GM18517 (cell line): ENCODE measurements around the gene SLF2.

Experiments
- ATAC-seq: cut with Tn5 transposase; IDR thresholded peaks from one replicate; pipeline ENCODE4 v1.9.1; 2021; ENCODE audit warnings: mild to moderate bottlenecking, moderate library complexity; ENCODE audit not compliant: unreplicated experiment

SLF2 gene

GRCh38 chr10:100977436-100977835, 64.7 kb downstream of the SLF2 start:
- ATAC-seq: no peak

DNA sequence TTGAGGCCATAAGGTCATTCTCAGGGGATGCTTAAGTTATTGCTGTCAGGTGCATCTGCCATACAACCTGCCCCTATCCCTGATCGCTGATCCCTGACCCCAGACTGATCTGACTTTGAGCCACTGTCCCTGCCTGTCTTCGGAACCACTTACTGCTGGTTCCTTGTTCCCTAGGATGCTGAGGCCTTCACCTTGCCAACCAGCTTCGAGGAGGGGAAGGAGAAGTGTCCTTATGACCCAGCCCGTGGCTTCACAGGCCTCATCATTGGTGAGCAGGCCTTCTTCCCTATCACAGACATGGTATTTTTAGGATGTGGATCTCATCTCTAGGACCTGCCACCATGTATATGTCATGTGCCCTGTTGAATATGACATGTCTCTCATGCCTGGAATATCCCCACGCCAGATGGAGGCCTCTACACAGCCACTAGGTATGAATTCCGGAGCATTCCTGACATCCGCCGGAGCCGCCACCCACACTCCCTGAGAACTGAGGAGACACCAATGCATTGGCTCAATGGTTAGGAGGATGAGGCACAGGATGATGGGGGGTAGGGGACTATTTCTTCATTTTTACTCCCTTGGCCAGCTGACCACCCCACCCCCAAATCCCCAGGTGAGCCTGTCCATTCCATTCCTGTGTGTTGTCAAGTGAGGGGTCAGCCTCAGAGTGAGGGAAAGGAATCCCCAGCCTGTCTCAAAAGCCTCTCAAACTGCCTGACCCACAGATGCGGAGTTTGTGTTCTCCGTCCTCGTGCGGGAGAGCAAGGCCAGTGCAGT, 65.5 kb downstream of the SLF2 start:
- ATAC-seq: no peak

DNA sequence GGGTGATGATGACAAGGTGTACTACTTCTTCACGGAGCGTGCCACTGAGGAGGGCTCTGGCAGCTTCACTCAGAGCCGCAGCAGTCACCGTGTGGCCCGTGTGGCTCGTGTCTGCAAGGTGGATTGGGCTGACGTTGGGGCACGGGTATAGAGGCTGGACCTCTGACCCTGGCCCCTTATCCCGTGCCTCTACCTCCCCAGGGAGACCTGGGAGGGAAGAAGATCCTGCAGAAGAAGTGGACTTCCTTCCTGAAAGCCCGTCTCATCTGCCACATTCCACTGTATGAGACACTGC, 66.1 kb downstream of the SLF2 start:
- ATAC-seq: no peak

DNA sequence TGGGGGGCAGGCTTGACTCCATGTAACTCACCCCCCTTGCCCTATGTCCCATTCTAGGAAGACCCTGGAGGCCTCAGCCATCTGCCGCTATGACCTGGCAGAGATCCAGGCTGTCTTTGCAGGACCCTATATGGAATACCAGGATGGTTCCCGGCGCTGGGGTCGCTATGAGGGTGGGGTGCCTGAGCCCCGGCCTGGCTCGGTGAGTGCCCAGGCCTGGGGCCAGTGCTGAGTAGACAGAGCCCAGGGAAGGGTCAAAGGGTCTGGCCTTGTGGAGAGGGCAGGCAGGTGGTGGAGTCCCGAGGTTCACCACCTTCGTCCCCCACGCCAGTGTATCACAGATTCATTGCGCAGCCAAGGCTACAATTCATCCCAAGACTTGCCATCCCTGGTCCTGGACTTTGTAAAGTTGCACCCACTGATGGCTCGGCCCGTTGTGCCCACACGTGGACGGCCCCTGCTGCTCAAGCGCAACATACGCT, 67.1 kb downstream of the SLF2 start:
- no peak for ATAC-seq

DNA sequence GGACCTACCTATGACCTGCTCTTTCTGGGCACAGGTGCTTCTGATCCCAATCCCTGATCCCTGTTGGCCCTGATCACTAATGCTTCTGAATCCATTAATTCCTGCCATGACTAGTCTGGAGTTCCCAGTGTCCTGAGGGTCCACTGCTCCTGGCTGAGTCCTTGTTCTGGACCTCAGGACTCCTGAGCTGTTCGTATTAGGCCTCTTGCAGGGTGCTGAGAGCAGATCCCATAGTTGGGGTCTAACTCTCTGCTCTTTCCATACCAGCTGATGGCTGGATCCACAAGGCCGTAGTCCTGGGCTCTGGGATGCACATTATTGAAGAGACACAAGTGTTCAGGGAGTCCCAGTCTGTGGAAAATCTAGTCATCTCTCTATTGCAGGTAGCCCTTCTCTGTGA, 67.5 kb downstream of the SLF2 start:
- ATAC-seq: no peak

GRCh38 chr10:100980711-100981110, 67.9 kb downstream of the SLF2 start:
- ATAC-seq: no peak

DNA sequence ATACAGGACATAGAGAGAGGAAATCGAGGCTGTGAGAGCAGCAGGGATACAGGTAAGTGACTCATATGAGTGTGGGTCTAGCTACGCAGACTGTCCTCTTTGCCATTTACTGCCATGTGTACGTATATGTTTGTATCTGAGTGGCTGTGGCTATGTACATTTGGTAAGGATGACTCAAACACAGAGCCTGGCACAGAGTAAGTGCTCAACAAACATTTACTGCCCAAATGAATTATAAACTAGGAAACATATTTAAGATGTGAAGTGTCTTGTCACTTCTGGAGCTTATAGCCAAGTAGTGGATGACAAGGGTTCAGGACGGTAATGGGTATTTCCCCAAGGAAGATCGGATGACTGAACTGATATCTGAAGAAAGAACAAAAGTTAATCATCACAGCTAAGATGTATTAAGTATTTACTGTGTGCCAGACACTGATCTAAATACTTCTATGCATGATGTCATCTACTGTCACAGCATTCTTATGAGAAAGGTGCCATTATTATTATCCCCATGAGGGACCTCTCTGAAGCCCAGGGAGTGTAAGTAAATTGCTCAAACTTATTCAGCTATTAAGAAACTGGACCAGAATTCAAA, 68.5 kb downstream of the SLF2 start:
- no peak for ATAC-seq

GRCh38 chr10:100982916-100983830, 70.4 kb downstream of the SLF2 start:
- ATAC-seq: no peak

DNA sequence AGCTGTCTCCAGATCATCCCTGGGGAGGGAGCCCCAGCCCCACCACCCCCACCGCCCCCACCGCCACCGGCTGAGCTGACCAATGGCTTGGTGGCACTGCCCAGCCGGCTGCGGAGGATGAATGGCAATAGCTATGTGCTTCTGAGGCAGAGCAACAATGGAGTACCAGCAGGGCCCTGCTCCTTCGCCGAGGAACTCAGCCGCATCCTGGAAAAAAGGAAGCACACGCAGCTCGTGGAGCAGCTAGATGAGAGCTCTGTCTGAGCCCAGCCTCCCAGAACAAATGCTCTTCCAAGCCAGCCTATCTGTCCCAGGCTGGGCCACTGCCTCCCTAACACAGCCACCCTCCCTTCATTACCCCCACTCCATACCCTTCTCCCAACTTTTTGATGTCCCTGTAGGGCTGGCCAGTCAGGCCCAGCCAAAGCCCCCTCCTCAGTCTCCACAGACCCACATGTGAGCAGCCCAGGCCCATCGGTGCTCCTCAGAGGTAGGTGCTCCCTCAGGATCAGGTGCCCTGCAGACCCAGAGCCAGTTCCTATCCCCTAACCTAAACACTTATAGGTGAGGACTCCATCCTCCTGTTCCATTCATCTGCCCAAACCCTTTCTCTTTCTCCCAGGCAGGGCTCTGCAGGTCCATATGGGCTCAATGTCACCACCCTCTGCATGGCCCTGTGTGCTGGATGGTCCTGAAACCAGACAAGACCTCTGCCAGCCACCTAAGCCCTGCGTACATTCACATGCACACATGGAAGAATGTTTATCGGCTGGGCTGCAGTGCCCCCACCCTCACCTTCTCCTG, 71.3 kb downstream of the SLF2 start:
- no peak for ATAC-seq

DNA sequence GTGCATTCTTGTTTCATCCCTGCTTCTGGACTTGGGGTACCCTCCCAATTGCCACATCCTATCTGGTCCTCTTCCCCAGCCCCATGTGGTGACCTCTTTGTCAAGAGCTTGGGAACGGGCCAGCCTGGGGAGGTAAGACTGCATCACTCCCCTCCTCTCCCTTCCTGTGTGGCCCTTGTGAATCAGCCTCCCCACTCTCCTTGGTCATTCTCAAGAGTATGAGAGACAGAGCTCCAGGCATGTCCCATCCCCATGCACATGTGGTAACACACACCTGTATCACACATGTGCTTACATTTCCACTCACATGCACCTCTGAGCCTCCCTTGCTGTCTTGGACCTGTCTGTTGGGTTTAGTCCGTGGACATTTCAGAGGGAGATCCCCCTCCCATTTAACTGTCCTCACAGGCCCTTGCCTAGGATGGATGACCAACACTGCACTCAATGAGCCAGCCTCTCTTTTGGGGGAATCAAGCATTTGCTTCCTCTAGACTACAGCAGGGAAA, 72.0 kb downstream of the SLF2 start:
- no peak for ATAC-seq

DNA sequence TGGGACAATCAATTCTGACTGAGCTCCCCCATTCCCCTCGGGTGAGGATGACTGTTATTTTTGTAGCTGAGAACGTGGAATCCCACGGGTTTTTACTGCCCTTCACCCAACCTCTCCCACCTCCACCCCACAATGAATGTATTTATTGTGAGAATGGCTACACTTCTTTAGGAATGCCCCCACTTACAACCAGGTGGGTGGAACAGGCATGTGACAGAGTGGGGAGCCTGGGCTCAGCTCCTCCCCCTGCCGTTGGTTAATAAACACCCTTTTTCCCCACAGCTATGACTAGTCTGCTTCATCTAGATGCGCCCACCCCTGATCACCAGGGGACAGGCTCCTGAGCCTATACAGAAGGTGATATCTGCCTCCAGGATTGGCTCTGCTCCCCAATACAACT, 72.6 kb downstream of the SLF2 start:
- no peak for ATAC-seq

DNA sequence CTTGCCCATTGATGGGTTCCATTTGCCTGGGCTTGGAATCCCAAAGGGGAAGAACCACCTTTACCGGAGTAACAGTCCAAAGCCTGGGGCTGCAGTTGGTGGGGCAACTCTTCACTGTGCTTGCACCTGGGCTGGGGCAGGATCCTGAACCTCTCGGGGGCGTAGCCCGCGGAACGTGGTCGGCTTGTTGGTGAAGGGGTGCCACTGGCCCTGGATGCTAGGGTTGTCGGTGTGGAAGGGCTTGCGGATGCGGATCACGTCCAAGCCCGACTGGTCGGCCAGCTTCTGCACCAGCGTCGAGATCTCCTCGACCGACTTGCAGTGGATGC, 73.8 kb downstream of the SLF2 start:
- ATAC-seq: no peak

DNA sequence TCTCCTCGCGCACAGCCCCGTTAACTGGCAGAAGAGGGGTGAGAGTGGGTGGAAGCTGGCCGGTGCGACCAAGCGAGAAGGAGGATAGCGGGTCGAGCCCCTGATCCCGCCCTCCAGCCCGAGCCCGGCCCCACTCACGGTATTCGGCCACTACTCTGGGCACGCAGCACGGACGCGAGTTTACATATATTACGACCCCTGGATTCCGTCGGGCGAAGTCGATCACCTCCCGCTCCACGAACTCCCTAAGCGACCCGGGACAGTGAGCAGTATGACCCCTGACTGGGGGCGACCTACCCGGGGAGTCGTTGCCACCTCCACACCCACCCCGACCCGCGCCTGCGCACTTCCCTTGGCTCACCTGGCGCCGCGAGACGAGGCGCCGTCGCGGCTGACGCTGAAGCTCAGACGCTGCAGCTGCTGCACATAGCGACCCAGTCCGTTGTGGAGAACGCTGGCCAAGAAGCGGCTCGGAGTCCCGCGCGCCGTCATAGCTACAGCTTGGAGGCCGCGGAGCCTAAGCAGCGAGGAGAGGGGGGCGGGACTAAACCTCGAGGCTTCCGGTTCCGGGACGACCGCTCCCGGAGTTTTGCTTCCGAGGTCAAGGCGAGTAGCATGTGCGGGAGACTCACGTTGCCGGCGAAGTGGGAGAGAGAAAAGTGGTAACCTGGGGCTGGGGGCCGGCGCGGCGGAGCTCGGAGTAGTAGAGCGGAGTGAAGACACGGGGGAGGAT, 74.4 kb downstream of the SLF2 start, which contains the start of the genes MRPL43 and TWNK:
MRPL43 (minus strand) TSS at position 546 of the 733 bp plus-strand sequence; CDS start at position 492, 54 bp downstream.
TWNK (plus strand) TSS at position 592 of the 733 bp plus-strand sequence. CDS start 668 bp downstream, outside the sequence.
- ATAC-seq: peak; percentile 69

GRCh38 chr10:100987685-100988049, 74.9 kb downstream of the SLF2 start:
- no peak for ATAC-seq

GRCh38 chr10:100988166-100988565, 75.4 kb downstream of the SLF2 start:
- no peak for ATAC-seq

GRCh38 chr10:100989088-100989487, 76.3 kb downstream of the SLF2 start:
- no peak for ATAC-seq

DNA sequence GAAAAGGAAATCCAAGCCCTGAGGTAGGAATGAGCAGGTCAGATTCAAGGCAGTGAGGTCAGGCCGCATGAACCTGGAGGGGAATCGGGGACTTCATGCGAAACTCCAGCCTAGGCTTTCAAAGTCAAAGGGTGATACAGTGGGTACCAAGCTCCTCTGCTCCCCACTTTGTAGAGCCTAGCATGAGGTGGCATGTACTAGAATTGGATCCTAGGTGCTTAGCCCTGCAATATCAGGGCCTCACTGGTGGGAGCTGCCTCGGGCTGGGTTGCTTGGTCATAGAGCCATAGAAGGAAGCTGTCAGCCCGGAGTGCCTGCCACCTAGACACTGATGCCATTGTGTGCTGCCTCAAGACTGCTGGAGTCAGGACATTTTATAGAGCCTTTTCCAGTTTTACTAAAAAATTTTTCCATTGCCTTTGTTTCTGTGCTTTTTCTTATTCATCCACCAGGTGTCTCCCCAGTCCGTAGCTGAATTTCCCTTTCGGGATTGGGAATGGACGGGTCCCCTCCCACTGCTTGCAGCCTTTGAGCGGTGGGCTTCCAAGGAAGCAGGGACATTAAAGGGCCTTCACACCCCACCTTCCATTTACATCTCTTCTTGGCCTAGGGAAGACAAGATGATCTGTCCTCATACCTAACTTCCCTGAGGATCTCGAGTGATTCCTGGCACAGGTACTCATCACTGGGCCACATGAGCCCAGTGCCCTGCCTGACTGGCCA, 81.4 kb downstream of the SLF2 start:
- ATAC-seq: no peak

DNA sequence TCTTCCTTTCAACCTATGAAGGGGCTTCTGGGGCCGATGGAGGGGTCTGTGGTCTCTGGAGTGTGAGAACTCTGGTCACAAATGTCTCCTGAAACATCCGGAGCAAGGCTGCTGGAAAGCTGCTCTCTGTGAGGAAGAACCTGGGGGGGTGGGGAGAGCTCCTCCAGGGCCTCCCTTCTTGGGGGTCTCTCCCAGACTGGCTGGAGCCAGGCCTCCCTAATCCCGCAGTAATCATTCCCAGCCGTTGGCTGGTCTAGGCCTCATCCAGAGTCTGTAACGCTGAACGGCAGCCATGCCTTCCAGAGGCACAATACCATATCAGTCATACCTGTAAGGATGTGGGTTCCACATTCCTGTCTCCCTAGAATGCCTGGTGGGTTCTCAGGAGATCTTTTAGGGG, 82.4 kb downstream of the SLF2 start:
- no peak for ATAC-seq

DNA sequence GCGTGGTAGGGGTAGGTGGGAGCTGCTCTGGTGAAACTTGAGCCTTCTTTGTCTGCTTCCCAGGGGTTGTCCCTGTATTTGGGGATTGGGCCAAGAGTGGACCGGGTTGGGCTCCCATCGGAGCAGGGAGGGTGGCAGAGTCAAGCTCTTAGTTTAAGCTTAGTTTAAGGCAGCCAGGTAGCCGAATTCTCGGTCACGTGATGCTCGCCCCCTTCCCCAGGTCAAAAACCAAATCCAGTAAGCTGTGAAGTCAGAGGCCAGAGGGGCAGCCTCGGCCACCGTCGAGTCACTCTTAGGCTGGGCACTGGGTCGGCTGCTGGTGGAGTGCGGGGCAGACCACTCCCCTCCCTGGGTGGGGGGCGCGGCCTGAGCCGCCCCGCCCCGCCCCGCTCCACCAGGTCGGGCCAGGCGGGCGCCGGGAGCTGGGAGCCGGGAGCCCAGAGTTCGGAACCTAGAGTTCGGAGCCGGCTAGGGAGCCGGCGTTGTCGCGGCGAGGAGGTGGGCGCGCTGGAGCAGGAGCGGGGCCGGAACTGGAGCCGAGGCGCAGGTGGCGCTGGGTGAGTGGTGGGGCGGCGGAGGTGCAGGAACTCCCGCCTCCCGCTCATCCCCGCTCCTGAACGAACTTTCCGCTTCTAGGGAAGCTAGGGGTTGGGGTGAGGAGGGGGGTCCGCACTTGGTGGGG, 84.1 kb downstream of the SLF2 start:
- ATAC-seq: no peak
